Measurements from ENCODE around the gene C19orf81.

Gene C19orf81

GRCh38 chr19:50686310-50687032, 37.2 kb downstream of the C19orf81 start:
- DNase-seq = no peak

- no peak for DNase-seq
Measured at GRCh38 chr19:50688766-50689165, 39.5 kb downstream of the C19orf81 start.

GRCh38 chr19:50690439-50690838, 41.2 kb downstream of the C19orf81 start:
- DNase-seq = no peak

- DNase-seq = no peak
Measured at GRCh38 chr19:50693064-50693975, 44.1 kb downstream of the C19orf81 start.

- DNase-seq = no peak
Measured at GRCh38 chr19:50694815-50695145, 45.5 kb downstream of the C19orf81 start.

GRCh38 chr19:50695251-50696093, 46.2 kb downstream of the C19orf81 start:
- no peak for DNase-seq

- DNase-seq = no peak
Measured at GRCh38 chr19:50696094-50696483, 46.8 kb downstream of the C19orf81 start.

GRCh38 chr19:50697414-50698124, 48.3 kb downstream of the C19orf81 start:
- DNase-seq = no peak

- DNase-seq = no peak
Measured at GRCh38 chr19:50701367-50701985, 52.2 kb downstream of the C19orf81 start.

GRCh38 chr19:50702158-50702870, 53.1 kb downstream of the C19orf81 start:
- DNase-seq = no peak

- DNase-seq = no peak
Measured at GRCh38 chr19:50702871-50703829, 53.9 kb downstream of the C19orf81 start.

- no peak for DNase-seq
Measured at GRCh38 chr19:50703915-50704796, 54.9 kb downstream of the C19orf81 start.

GRCh38 chr19:50705422-50706019, 56.3 kb downstream of the C19orf81 start:
- DNase-seq = no peak

GRCh38 chr19:50706387-50706786, 57.1 kb downstream of the C19orf81 start:
- no peak for DNase-seq

GRCh38 chr19:50708179-50708879, 59.1 kb downstream of the C19orf81 start:
- DNase-seq = peak; percentile 1
